ENCODE data around the gene SHROOM2. TPM values are rescaled to one million over a fixed set of nuclear protein-coding genes. Genes with fewer than 3 reads are reported as not detected.
A peak's percentile ranks its signal among the peaks of the same experiment; 100 is the strongest.

Gene SHROOM2
- total and polyA plus RNA-seq, 2 of the 4 experiments (the other 2 are of a cell fraction) = 8.1 to 14.2 TPM

DNA sequence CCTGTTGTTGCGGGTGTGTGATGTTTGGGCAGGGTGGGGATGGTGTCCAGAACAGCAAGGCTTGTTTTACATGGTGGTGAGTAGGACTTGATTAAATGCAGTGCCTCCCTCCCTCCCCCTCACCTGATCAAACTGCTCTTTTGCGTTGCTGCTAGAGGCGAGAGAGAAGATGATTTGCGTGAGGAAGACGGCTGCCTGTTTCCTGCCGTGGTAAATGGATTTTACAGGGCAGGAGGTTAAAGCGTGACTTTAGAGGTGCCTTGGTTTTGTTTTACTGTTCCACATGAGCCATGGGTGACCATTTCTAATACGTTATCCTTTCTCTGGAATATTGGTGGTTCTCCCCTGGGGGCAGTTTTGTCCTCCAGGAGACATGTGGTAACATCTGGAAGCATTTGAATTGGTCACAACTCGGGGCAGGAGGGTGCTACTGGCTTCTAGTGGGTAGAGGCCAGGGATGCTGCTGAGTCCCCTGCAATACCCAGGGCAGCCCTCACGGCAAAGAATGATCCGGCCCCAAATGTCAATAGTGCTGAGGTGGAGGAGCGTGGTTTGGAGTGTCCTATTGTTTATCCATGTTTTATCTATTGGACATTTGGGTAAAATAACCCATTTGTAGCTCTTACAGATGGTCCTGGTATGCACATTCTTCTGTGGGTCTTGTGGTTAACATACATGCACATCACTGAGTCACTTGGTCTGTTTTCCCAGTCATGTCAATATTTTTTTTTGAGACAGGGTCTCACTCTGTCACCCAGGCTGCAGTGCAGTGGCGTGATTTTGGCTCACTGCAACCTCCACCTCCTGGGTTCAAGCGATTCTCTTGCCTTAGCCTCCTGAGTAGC is 73.7 kb downstream of the SHROOM2 start:
- H3K18ac ChIP-seq (ENCODE audit: low read depth, low read length) = 0 out of 2 replicates have a peak overlapping the region, but pooled peaks have one; percentile 27
- BruUV-seq (replicated peaks) = no TSS peak
- H2AK5ac ChIP-seq (ENCODE audit: low read depth, low read length) = peak overlapping the region; percentile 13; the same call in 1 of the 2 replicates
- H3K79me1 ChIP-seq (ENCODE audit: low read depth in 1 of 2, low read length in 2 of 2) = no peaks in the 10 kb centered on the region
- in situ Hi-C loops (cut with MboI; ENCODE audit: low sequenced_read_pairs) (no loop called here), intact Hi-C loops (cut with micrococcal nuclease) (no loop called here), dilution Hi-C loops (cut with HindIII; ENCODE audit: low sequenced_read_pairs, unreplicated experiment) (no loop called here)
- DNase-seq = peak; percentile 83
- H2AK9ac ChIP-seq (replicated peaks; ENCODE audit: low read depth, low read length, poor library complexity) = peak overlapping the region; percentile 68
- H4K5ac ChIP-seq (ENCODE audit: low read depth, low read length) = no peak overlapping the region
- no peaks in the 10 kb centered on the region; the same call in 1 of the 2 replicates for H3K9me3 ChIP-seq (ENCODE audit: control insufficient read depth, insufficient read depth, low read length)
- peaks cover 3% of the 10 kb centered on the region; the same call in 1 of the 2 replicates for H3K9me1 ChIP-seq (ENCODE audit: insufficient read depth, low read length)
- TF ChIP-seq, protein P1, sequence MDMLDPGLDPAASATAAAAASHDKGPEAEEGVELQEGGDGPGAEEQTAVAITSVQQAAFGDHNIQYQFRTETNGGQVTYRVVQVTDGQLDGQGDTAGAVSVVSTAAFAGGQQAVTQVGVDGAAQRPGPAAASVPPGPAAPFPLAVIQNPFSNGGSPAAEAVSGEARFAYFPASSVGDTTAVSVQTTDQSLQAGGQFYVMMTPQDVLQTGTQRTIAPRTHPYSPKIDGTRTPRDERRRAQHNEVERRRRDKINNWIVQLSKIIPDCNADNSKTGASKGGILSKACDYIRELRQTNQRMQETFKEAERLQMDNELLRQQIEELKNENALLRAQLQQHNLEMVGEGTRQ (IDR thresholded peaks at IDR 0.05; ENCODE audit: low read depth, low read length) = no peak
- peak; percentile 59; the same call in 1 of the 2 replicates for TF ChIP-seq FOS (IDR thresholded peaks at IDR 0.05; ENCODE audit: low read depth, low read length)
- ChIA-PET CTCF (no interaction called here), POLR2A (ENCODE audit: unreplicated experiment) (no interaction called here)
- peaks cover 6% of the 10 kb centered on the region for H3K4me1 ChIP-seq (ENCODE audit: control insufficient read depth, insufficient read depth, low read length)
- 40% methylated on average over 1 of the region's 14 CpGs; no CpG with 5 or more reads in 1 of the 2 experiments for WGBS, 2 experiments (ENCODE audit: extremely low coverage in 2 of 2, insufficient read length in 1 of 2)
- H2AFZ ChIP-seq (replicated peaks; ENCODE audit: low read length, poor library complexity) = peak overlapping the region; percentile 24
- H3K56ac ChIP-seq (ENCODE audit: extremely low read depth, insufficient read depth, low read length) = no peak overlapping the region
- no peaks in the 10 kb centered on the region for H4K20me1 ChIP-seq (ENCODE audit: insufficient read depth, low read length)
- no peak overlapping the region for H3K27ac ChIP-seq (ENCODE audit: insufficient read depth, low read length)
- no peak overlapping the region for H3K23ac ChIP-seq (ENCODE audit: low read depth, low read length)
- no peak overlapping the region for H3K4me2 ChIP-seq (ENCODE audit: low read depth, low read length)
- no peaks in the 10 kb centered on the region for H3K36me3 ChIP-seq (ENCODE audit: control insufficient read depth, insufficient read depth, low read length)
- no peaks in the 10 kb centered on the region for H3K27me3 ChIP-seq (ENCODE audit: control insufficient read depth, insufficient read depth, low read length)
- peak overlapping the region; percentile 76 for H2BK20ac ChIP-seq (ENCODE audit: low read depth, low read length)
- H4K8ac ChIP-seq (ENCODE audit: low read depth in 2 of 2, low read length in 2 of 2) = no peak overlapping the region
- no peak overlapping the region for H2BK15ac ChIP-seq (ENCODE audit: low read depth, low read length)
- H4K91ac ChIP-seq (ENCODE audit: insufficient read depth, low read depth, low read length) = peak overlapping the region; percentile 45
- no peak overlapping the region for H3K4me3 ChIP-seq (ENCODE audit: insufficient read depth, low read depth, low read length)
- peak; percentile 59 for ATAC-seq (ENCODE audit: low read depth)
- peak overlapping the region; percentile 60 for H3K14ac ChIP-seq (replicated peaks; ENCODE audit: low read depth, low read length)
- H3K9ac ChIP-seq (ENCODE audit: low read depth, low read length) = no peak overlapping the region
- no peak overlapping the region for H2BK5ac ChIP-seq (ENCODE audit: low read depth, low read length, poor library complexity, severe bottlenecking)
- peak overlapping the region; percentile 67 for H2BK120ac ChIP-seq (ENCODE audit: low read depth, low read length)
- peak overlapping the region; percentile 64 for H3K4ac ChIP-seq (ENCODE audit: low read depth, low read length)
